HL-60 (cell line): Measurements from ENCODE around the gene ZNF800.
"Not testable (repeated sequence)": the region's sequence is repeated elsewhere in the genome, so short reads cannot be mapped to it uniquely, and the experiment has no call there.

Experiments used
- CTCF ChIP-seq: IDR thresholded peaks from one replicate; pipeline ENCODE4 v1.5.1; 2011; ENCODE audit warnings: low read length, control low read depth, inconsistent platforms; ENCODE audit not compliant: insufficient read depth
- POLR2AphosphoS5 ChIP-seq: IDR thresholded peaks from 2 replicates; pipeline ENCODE4 v1.6.1; 2012; ENCODE audit warnings: low read depth
- SPI1 ChIP-seq: IDR thresholded peaks from 2 replicates; pipeline ENCODE4 v1.6.1; 2012; ENCODE audit warnings: low read depth, mild to moderate bottlenecking, borderline replicate concordance
- TF ChIP-seq, protein P1 (sequence below): IDR thresholded peaks from 2 replicates; pipeline ENCODE4 v1.6.1; 2012; ENCODE audit warnings: low read depth; ENCODE audit not compliant: insufficient replicate concordance

DNA sequence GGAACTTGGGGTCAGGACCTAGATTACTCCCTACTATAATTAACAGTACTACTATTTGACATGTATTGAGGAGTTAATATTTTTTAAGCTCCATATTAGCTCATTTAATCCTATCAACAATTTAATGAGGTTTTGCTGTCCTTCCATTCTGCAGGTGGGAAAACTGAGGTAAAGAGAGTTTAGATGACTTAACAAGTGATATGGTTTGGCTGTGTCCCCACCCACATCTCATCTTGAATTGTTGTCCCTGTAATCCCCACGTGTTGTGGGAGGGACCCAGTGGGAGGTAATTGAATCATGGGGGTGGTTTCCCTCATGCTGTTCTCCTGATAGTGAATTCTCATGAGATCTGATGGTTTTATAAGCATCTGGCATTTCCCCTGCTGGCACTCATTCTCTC is 2.6 kb upstream of the ZNF800 start:
- not testable (repeated sequence) for TF ChIP-seq CTCF, SPI1, POLR2AphosphoS5
- TF ChIP-seq, protein P1, sequence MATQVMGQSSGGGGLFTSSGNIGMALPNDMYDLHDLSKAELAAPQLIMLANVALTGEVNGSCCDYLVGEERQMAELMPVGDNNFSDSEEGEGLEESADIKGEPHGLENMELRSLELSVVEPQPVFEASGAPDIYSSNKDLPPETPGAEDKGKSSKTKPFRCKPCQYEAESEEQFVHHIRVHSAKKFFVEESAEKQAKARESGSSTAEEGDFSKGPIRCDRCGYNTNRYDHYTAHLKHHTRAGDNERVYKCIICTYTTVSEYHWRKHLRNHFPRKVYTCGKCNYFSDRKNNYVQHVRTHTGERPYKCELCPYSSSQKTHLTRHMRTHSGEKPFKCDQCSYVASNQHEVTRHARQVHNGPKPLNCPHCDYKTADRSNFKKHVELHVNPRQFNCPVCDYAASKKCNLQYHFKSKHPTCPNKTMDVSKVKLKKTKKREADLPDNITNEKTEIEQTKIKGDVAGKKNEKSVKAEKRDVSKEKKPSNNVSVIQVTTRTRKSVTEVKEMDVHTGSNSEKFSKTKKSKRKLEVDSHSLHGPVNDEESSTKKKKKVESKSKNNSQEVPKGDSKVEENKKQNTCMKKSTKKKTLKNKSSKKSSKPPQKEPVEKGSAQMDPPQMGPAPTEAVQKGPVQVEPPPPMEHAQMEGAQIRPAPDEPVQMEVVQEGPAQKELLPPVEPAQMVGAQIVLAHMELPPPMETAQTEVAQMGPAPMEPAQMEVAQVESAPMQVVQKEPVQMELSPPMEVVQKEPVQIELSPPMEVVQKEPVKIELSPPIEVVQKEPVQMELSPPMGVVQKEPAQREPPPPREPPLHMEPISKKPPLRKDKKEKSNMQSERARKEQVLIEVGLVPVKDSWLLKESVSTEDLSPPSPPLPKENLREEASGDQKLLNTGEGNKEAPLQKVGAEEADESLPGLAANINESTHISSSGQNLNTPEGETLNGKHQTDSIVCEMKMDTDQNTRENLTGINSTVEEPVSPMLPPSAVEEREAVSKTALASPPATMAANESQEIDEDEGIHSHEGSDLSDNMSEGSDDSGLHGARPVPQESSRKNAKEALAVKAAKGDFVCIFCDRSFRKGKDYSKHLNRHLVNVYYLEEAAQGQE: not testable (repeated sequence)
